CD4-positive, alpha-beta T cell treated with Interleukin-6 at 100 ng/mL for 8 hours (primary cell): ENCODE data around the gene EYS.
A peak's percentile ranks its signal among the peaks of the same experiment; 100 is the strongest.
"Not testable (repeated sequence)": the region's sequence is repeated elsewhere in the genome, so short reads cannot be mapped to it uniquely, and the experiment has no call there.

Experiments used
- DNase-seq: peaks from one replicate; pipeline ENCODE4 v3.0.0-alpha.2; 2020; ENCODE audit warnings: mixed read lengths, low spot score

Gene EYS

DNA sequence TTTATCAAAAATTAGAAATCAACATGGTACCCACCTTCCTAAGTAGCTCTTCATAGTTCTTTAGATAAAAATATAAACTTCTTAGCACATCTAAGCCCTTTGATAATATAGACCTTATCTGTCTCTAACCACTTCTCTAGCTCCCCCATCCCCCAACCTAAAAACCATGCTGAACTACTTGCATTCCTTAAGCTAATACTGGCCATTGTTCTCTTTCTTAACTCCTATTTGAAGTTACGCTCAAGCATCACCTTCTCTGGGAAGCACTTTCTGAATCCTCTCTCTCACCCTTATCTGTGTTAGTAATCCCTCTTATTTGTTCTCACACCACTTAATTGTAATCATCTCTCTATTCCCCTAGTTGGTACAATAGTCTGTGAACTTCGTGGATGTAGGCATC lies 1918.5 kb downstream of the EYS start:
- DNase-seq = no peak

- no peak for DNase-seq
Measured at GRCh38 chr6:63787021-63787420, 1920.0 kb downstream of the EYS start.

DNA sequence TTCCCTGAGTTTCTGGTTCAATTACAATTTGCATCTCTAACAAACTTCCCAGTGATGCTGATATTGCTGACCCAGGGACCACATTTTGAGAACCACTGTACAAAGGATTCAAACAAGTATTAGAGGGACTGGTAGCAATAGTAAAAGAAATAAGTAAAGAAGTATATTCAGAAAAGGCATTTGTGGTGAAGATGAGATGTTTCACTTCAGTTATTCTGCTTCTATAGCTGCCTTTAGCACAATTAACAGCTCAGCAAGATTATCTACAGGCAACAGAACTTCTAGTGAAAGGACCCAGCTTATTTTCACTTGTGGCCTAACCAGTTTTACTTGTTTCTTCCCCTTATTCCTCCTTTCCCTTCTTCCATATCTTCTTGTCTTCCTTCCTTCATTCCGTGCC lies 1922.0 kb downstream of the EYS start:
- DNase-seq = no peak

DNA sequence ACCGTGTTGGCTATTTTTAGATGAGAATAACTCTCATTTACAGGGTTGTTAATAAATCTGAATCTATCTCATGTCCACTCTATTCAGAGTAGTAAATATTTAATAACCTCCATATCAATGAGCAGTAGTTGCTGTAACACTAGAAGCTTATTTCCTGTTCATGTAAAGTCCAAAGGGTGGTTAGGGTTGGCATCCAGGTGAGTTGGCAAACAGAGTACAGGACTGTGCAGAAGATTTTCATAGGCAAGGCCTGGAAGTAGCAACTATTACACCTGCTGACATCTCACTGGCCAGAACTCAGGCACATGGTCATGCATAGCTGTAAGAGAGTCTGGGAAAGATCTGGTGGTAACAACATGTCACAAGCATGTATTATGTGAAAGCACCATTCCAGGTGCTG lies 1923.9 kb downstream of the EYS start:
- DNase-seq = no peak

DNA sequence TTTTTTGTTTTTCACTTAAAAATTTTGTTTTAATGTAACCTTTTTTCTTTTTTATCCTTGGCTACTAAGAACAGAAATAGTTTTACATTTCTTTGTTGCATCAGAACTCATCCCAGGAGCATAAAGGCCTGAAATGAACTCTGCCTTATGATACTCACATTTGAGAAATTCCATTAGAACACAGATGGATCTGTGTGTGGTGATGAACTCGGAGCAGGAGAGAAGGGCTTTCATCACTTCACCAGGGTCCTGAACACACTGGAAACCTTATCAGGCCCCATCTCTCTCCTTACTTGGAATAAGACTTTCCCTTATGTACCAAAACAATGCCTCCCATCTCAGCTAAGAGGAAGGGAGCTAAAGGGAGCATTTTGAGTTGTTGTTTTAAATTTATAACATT lies 1932.1 kb downstream of the EYS start:
- DNase-seq = no peak

DNA sequence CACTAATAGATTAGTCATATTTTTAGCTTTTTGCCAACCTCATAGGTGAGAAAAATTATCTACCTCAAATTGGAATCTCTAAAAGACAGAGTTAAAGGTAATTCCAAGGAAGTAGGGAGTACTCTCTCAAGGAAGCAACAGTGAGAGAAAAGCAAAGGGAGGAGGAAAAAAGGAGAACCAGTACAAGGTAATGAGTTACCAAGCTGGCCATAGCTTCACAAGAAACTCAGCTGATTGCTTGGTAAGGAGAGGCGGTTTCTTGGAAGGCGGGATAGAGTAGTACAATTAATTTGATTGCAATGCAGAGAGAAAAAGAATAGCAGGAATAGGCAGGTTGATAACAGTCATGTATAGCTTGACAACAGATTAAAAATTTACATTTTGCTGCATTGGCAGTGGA lies 1933.8 kb downstream of the EYS start:
- DNase-seq = no peak

DNA sequence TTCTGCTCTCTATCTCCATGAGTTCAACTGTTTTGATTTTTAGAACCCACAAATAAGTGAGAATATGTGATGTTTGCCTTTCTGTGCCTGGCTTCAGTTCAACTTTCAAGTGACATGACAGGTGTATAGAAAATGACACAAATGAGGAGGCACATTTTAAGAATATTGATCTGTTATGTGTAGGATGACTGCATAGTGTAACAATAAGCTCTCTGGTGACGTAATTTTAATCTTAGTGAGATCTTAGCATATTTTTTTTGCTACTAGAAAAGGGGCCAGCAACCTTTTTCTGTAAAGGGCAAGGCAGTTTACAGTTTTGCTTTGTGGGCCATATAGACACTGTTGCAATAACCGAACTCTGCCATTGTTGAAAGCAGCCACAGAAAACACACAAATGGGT lies 1941.2 kb downstream of the EYS start:
- DNase-seq = no peak

DNA sequence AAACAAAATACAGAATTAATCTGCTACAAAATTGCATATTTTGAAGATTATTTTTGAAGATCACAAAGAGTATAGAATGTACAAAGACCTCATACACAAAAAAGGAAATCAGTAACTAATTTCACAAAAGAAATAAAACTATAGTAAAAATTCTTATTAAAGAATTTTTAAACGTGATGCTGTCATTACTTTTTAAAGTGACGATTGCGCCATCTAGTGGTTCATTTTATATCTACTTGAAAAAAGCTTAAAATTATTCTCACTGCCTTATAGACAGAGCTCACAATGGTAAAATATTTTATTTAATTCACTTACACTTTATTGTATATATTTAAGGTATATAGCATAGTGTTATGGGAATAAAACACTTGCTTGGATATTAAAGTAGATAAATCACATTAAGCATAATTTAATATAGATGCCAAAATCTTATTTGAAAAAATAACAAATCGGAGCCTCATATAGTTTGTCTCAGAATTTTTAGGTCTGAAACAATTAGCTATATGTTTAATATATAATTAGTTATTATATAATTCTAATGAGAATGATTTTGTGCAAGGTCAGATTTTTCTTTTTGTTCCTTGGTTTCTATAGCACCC lies 1942.6 kb downstream of the EYS start:
- DNase-seq = peak; percentile 41

DNA sequence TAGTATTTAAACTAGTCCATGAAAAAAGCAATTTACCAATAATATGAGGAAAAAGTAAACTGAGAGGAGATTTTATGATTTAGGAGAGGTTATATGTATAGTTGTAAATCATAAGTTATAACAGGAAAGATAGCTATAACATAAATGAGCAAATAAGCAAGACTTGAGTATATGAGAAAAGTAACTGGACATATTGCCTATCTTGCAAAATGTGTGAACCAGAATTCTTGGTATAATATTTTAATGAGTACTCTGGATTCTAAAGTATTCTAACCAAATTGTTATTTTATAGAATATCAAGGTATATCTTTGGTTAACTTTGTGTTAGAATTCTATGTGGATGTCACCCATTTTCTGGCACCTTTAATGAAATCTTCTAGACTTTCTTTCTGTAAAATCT lies 1946.8 kb downstream of the EYS start:
- no peak for DNase-seq

GRCh38 chr6:63759605-63760105 lies 1947.4 kb downstream of the EYS start:
- no peak for DNase-seq

- no peak for DNase-seq
Measured at GRCh38 chr6:63757826-63758225, 1949.2 kb downstream of the EYS start.

DNA sequence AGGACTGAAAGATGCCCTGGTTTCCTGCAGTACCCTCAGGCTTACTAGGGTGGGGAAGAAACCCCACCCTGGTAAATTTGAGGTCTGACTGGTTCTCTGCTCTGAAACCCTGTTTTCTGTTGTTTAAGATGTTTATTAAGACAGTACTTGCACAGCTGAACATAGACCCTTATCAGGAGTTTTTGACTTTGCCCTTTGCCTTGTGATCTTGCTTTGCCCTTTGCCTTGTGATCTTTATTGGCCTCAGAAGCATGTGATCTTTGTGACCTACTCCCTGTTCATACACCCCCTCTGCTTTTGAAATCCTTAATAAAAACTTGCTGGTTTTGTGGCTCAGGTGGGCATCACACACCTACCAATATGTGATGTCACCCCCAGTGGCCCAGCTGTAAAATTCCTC lies 1949.8 kb downstream of the EYS start:
- DNase-seq = not testable (repeated sequence)

- DNase-seq = no peak
Measured at GRCh38 chr6:63750400-63750799, 1956.6 kb downstream of the EYS start.

- DNase-seq = no peak
Measured at GRCh38 chr6:63745784-63746183, 1961.2 kb downstream of the EYS start.

DNA sequence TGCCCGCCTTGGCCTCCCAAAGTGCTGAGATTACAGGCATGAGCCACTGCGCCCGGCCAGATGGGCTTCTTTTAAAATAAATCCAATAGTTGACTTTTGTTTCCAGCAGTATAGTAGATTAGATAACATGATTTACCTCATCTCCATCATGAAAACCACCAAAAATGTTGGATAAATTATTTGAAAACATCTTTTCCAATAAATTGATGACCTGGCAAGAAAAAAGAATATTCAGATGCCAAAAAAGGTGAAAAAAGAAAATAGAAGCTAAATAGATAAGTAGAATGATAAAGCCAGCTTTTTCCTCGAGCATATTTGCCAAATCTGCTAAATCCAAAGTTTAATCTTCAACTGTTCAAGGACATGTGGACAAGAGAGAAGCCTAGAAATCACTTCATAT lies 1962.2 kb downstream of the EYS start:
- DNase-seq = no peak

DNA sequence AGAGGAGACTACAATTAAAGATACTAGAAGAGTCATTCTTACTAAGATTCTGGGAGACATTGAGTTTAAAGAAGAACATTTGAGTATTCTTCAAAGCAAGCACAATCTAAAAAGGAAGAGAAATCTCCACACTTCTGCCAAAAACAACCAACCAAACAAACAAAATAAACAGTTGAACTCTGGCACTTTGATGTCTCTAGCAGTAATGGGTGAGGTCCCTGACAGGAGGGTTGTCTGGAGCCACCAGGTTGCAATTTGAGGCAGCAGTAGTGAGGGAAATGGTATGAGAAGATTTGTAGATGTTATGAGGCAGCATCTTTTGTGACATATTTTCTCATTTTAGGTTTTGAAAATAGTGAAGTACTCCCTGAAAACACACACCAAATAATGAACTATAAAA lies 1963.3 kb downstream of the EYS start:
- DNase-seq = no peak

DNA sequence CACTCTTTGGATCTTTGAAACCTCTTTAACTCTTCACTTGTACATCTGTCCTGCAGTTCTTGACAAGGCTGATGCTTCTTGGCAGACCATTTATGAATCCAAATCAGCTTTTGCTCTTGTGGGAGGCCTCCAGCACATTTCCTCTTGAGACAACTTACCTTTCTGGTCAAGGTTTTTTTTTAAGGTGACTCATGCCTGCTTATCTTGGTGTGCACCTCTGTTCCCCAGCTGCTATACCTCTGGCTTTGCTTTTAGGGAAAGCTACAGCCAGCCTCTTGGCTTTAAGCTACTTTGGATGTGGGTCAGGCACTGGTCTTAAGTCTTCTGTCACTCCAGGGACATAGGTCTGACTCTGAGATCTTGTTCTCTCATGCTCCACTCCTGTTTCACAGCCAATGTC lies 1965.0 kb downstream of the EYS start:
- DNase-seq = no peak

DNA sequence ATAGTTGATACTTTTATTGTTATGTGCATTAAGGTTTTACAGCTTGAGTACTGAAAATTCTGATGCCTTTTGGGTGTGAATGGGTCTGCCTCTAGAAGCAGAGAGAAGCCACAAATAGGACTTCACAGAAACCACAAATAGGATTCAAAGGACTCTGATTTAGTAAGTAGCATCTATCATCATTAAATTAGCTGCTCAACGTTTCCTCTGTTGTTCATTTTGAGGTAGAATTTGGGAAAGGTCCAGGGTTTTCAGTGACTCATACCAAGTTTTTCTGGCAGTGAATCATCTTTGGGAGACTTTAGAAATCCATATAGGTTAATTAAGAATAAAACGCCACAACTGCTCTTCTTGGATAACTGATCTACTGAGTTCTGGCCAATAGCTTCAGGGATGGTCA lies 1966.3 kb downstream of the EYS start:
- DNase-seq = no peak

- no peak for DNase-seq
Measured at GRCh38 chr6:63739094-63739687, 1967.8 kb downstream of the EYS start.

- not testable (repeated sequence) for DNase-seq
Measured at GRCh38 chr6:63738190-63738589, 1968.8 kb downstream of the EYS start.

- no peak for DNase-seq
Measured at GRCh38 chr6:63734923-63735322, 1972.1 kb downstream of the EYS start.

- no peak for DNase-seq
Measured at GRCh38 chr6:63732336-63732735, 1974.7 kb downstream of the EYS start.

- DNase-seq = no peak
Measured at GRCh38 chr6:63731930-63732329, 1975.1 kb downstream of the EYS start.

DNA sequence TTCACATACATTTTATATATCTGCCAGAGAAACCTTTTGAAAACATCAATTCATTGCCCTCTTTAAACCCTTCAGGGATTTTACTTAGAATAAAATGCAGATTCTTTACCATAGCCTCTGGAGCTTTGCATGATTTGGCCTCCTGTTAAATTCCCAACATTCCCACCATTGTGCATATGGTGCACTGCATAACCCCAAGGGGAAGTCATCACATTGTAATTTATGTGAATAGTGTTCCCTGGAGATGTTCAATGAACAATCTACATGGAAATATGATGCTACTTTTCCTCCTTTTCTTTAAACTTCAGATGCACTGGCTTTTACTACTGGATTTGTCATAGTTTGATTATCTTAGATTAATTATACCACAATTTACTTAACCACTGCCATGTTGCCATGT lies 1976.7 kb downstream of the EYS start:
- DNase-seq = no peak
